GM12872 (cell line): ENCODE results near the gene RCVRN.

Experiments used
- CTCF ChIP-seq: IDR thresholded peaks from 3 replicates; pipeline ENCODE4 v1.5.1; 2011; ENCODE audit warnings: low read depth, mild to moderate bottlenecking, low read length, moderate library complexity; ENCODE audit not compliant: insufficient read depth

RCVRN gene

GRCh38 chr17:9940841-9941240 is 35.8 kb upstream of the RCVRN start:
- TF ChIP-seq CTCF: no peak

GRCh38 chr17:9938764-9939163 is 33.7 kb upstream of the RCVRN start:
- TF ChIP-seq CTCF: no peak

GRCh38 chr17:9937901-9938300 is 32.8 kb upstream of the RCVRN start:
- TF ChIP-seq CTCF: no peak

GRCh38 chr17:9937241-9937761 is 32.2 kb upstream of the RCVRN start:
- no peak for TF ChIP-seq CTCF

- TF ChIP-seq CTCF: no peak
These were observed 31.0 kb upstream of the RCVRN start for GRCh38 chr17:9936095-9936494.

- no peak for TF ChIP-seq CTCF
These were observed 30.3 kb upstream of the RCVRN start for GRCh38 chr17:9935408-9935807.

GRCh38 chr17:9934331-9934730 is 29.3 kb upstream of the RCVRN start:
- no peak for TF ChIP-seq CTCF

- TF ChIP-seq CTCF: no peak
These were observed 27.4 kb upstream of the RCVRN start for GRCh38 chr17:9932491-9932890.
